Frontal cortex (tissue), 4 donors: ENCODE data around the gene STAC3. TPM values are rescaled to one million over a fixed set of nuclear protein-coding genes. Genes with fewer than 3 reads are reported as not detected.

Experiments used
- DNase-seq, 2 donors: peaks; one replicate each; pipeline ENCODE4 v3.0.0; 2012; ENCODE audit warnings: low spot score in 2 of 2
- FAIRE-seq: peaks from 2 replicates; lab custom pipeline; 2012; peaks lifted over from hg19 to GRCh38; lab: Jason Lieb, UNC
- total RNA-seq: library from RNA; depleted of rRNA; stranded (reverse); fragments of >200 nt; gene quantifications from one replicate; pipeline ENCODE4 v1.2.3, GENCODE V29; 2014
- donor health status: control.
- donor health status: control.
- donor health status: control.

Gene STAC3
- total RNA-seq, 1 donor from 2014 or later, result 1.6 TPM

DNA sequence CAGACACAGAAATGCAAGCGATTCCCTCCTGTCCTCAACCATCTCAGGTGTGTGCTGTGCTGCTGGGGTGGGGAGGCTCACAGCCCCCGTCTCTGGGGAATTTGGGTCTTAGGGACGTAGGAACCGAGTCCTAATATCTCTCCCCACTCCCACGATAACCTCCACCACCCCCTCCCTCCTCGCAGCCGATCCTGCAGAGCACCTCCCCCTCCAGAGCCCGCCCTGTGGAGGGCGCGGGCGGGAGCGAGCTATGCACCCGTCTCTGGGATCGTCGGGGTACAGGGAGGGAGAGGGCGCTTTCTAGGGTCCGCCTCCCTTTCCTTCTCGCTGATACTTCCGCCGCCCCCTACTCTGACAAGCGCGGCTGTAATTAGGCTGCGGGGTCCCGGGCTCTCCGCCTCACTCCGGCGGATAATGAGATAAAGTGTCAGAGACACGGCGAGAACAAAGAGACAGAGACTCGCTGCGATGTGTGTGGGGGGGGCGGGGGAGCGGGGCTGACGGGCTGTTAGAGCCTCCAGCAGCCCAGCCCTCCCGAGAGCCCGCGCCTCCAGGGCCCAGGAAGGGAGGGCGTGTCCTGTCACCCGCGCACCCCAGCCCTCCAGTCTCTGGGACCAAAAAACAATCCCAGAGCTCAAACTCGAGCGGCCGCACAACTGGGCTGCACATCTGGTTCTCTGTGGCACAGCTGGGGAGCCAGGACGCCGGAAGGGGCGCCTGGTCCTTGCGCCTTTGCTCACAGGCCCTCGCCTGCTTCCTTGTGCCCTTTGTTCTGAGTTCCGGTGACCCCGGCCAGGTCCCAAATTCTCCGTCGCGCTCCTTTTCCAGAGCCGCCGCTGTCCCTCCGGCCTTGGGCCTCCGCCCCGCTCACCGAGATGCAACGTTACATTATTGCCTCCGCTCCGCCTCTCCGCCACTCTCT lies 12.8 kb downstream of the STAC3 start:
- no peak for FAIRE-seq
- no peak for DNase-seq

DNA sequence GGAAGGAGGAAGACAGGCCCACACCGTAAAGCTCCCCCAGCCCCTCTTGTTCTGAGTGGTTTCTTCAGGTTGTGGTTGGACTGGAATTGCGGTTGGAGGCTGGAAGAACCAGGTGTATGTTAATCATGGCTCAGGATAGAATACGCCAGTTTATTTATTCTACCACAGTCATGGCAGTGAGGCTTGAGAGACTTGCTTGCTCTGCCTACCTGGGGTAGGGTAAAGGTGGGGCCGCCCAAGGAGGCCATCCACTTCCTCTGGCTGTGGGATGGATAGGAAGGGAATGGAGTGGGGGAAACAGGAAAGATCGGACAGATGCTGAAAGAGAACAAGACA lies 13.4 kb downstream of the STAC3 start:
- DNase-seq, result no peak

DNA sequence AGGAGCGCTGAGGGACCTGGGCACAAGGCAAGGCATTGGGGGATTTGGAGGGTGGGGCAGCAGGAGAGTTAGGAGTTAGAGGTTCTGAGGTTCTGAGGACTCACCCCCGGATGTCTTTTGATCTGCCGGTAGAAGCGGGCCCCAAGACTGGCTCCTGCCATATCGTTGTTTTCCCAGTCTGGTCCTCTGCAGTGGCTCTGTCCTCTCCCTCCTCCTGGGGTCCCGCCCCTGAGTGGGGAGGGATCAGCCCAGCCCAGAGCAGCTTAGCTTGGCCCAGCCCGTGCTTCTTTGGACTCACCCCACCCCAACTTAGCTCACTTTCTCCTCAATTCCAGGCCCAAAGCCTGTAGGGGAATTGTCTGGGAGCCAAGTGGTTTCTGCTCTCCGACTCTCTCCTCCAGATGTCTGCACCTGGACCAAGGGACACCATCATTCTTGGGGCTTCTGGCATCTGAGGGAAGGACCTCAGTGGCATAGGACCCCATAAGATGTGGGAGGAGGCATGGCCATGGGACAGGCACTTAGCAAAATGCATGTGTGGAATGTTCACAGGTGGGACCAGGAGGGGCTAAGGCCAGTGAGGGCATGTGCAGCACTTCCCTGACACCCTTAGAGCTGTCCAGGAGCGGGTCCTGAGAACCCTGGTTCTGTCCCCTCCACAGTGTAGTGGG lies 13.9 kb downstream of the STAC3 start:
- FAIRE-seq (no peak), DNase-seq (no peak)

More for the DNA sequence above, 13.4 kb downstream of the STAC3 start:
- no peak for FAIRE-seq

DNA sequence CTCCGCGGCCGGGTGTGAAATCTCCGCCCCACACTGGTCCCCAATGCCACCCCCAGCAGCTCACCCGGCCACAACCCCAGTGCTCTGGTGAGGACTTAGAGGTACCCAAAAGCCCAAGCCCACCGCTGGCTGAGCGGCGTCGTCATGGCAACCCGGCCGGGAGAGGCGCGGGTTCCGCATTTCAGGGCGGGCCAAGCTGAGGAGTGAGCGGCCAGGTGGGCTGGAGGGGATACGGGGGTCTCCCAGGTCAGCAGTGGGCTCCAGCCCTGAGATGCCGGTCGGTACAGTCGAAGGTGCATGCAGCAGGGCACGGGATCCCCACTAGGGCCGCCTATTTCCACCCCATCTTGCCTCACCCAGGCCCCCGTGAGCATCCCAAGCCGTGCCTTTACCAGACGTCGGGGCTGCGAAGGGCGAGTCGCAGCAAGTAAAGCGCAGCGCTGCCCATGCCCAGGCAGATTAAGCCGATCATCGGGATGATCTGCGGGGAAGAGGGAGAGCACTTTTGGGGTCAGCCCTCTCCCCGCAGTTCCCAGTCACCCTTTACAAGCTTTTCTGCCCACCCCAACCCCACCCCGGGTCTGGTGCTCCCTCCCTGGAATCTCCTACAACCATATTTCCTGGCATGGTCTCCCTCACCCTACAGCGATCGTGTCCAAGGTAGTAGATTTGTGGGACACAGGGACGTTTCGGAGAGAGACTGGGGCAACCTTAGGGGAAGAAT lies 14.6 kb downstream of the STAC3 start:
- DNase-seq, result no peak
- FAIRE-seq, result no peak

DNA sequence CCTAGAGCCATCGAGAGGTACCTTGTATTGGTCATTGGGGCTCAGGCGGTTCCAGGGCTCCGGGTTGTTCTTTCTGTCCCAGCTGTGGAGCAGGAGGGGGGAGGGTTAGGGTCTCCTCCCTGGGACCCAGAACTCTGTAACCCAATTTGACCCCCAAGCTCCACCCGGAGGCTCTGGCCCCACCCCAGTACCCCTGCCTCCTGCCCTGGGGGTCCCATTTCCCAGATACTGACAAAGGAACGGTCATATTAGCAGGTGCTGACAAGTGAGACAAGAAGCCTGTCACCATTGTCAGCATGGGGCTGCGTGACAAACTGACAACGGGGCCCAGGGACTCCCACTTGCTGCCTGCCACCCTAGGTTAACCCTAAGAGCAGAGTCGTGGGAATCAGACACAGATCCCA lies 15.3 kb downstream of the STAC3 start:
- FAIRE-seq, result no peak

DNA sequence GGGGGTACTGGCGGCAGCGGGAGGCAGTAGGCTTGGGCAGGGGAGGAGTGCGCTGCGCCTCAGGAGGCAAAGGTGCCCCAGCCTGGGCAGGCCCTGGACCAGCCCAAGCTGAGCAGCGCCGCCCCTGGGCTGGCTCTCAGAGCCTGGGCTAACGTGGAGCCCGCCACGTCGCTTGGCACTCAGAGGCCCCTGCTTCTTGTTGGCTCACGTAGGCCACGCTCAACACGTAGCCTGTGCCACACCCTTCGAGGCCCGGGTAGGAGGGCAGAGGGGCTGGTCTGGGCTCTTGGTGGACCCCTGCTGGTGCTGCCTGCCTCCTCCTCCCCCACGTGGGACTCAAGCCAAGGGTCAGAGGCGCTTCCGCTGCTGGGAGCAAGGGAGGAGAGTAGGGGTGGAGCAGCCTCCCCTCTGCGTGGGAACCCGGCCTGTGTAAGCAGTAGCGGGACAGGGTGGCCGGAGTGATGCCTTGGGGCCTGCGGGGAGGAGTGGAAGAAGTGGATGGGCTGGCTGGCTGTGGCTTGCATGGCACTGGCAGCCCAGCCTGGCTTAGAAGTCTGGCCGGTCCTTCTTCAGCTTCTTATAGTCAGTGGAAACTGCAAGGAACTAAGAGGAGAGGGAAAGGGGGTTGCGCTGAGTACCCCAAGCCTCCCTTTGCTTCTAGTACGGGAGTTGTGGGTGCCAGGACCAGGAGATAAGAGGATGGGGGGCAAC lies 15.8 kb downstream of the STAC3 start:
- DNase-seq, result no peak

More for the DNA sequence above, 15.3 kb downstream of the STAC3 start:
- DNase-seq, result no peak

DNA sequence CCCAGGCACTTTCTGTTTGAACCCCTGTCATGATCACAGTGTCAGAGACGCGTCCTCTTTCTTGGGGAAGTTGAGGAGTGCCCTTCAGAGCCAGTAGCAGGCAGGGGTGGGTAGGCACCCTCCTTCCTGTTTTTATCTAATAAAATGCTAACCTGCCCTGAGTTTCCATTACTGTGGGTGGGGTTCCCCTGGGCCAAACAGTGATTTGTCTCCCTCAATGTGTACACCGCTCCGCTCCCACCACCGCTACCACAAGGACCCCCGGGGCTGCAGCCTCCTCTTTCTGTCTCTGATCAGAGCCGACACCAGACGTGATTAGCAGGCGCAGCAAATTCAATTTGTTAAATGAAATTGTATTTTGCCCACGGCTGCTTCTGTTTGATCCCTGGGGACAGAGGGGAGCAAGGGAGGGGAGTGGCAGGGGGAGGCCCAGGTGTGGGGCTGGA lies 16.4 kb downstream of the STAC3 start:
- DNase-seq (no peak), FAIRE-seq (no peak)

More for the DNA sequence above, 15.8 kb downstream of the STAC3 start:
- FAIRE-seq, result no peak

DNA sequence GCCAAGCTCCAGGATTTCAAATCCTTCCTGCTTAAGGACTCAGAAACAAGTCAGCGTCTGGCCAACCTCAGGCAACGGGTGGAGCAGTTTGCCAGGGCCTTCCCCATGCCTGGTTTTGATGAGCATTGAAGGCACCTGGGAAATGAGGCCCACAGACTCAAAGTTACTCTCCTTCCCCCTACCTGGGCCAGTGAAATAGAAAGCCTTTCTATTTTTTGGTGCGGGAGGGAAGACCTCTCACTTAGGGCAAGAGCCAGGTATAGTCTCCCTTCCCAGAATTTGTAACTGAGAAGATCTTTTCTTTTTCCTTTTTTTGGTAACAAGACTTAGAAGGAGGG lies 16.8 kb downstream of the STAC3 start:
- FAIRE-seq (no peak), DNase-seq (no peak)

DNA sequence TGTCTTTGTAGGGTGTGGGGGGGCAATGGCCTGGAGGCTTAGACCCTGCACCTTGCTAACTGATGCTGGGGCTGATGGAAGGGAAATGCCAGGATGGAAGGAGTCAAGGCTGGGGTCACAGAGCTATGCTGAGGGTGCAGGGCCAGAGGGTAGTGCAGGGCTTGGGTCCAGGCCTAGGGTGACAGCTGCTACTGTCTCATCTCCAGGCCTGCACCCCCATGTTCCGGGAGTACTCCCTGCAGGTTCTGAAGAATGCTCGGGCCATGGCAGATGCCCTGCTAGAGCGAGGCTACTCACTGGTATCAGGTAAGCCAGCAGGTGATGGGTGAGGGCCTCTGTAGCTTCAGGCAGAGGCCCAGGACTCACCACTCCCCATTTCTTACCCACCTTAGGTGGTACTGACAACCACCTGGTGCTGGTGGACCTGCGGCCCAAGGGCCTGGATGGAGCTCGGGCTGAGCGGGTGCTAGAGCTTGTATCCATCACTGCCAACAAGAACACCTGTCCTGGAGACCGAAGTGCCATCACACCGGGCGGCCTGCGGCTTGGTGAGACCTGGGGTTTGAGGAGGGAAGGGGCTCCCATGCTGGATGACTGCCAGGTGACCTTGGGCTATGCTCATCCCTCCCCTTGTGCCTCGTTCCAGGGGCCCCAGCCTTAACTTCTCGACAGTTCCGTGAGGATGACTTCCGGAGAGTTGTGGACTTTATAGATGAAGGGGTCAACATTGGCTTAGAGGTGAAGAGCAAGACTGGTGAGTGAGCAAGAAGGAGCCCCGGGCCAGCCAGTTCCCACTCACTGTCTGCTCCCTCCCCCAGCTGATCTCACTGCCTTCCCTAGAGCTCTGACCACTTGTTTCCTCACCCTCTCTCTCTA lies 17.4 kb downstream of the STAC3 start:
- FAIRE-seq, result no peak

DNA sequence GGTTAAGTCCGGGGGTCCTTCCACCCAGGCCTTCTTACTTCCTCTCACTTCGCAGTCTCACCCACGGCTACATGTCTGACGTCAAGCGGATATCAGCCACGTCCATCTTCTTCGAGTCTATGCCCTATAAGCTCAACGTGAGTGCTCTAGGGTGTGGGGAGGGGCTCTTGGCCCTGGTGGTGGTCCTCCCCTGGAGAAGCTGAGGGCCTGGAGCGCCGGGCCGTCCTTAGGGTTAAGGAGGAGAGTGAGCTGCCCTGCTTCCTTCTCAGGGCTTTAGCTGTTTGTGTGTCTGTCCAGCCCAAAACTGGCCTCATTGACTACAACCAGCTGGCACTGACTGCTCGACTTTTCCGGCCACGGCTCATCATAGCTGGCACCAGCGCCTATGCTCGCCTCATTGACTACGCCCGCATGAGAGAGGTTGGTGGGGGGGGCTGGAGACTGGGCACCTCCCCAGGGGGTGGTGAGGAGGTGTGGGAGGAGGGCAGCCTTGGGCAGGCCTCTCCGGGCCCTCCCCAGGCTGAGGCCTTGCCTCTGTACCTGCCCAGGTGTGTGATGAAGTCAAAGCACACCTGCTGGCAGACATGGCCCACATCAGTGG lies 18.7 kb downstream of the STAC3 start:
- no peak for FAIRE-seq
- no peak for DNase-seq

More for the DNA sequence above, 17.4 kb downstream of the STAC3 start:
- no peak for DNase-seq

DNA sequence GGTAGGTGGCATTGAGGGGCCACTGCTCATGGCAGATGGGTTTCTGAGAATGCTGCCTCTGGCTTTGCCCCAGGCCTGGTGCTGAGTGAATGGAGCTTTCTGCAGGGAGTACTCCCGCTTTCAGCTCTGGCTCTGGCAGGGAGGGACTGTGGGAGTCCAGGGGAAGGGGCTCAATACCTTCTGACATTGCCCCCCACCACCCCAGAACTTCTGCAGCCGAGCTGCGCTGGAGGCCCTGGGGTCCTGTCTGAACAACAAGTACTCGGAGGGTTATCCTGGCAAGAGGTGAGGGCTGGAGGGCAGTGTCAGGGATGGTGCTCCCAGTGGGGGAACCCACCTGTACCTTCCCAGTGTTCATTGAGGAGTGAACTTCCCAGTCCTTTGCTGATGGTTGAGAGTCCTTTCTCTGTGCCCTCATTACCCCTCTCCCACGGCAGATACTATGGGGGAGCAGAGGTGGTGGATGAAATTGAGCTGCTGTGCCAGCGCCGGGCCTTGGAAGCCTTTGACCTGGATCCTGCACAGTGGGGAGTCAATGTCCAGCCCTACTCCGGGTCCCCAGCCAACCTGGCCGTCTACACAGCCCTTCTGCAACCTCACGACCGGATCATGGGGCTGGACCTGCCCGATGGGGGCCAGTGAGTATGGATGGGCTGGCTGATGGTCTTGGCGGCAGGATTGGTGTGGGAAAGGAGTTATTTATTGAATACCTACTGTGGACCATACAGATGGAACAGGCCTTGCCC lies 19.5 kb downstream of the STAC3 start:
- FAIRE-seq, result no peak
- no peak for DNase-seq

DNA sequence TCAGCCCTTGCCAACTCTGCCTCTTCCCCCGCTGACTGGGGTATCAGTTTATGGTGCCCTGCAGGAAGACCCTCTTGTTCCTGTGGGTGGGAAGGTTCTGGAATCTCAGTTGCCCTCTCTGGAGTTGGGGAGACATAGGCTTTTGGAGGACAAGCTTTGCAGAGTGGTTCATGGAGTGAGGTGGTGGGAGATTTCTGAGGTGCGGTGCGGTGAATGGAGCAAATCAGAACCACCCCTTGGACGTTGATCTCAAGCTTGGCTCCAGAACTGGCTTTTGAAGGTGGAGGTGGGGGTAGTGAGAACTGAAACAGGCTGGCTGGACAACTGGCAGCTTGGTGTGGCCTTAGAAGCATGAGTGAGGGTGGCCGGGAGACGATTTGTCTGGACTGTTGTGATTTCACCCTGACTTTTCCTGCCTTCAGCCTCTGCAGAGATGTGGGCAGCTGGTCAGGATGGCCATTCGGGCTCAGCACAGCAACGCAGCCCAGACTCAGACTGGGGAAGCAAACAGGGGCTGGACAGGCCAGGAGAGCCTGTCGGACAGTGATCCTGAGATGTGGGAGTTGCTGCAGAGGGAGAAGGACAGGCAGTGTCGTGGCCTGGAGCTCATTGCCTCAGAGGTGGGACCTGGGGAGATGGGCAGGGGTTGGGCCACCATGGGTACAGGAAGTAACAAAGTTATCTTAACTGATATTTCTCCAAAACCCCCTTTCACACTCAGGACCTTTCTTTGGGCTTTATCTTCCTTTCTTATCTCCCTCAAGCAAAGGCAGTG lies 20.4 kb downstream of the STAC3 start:
- FAIRE-seq, result no peak
- no peak for DNase-seq

DNA sequence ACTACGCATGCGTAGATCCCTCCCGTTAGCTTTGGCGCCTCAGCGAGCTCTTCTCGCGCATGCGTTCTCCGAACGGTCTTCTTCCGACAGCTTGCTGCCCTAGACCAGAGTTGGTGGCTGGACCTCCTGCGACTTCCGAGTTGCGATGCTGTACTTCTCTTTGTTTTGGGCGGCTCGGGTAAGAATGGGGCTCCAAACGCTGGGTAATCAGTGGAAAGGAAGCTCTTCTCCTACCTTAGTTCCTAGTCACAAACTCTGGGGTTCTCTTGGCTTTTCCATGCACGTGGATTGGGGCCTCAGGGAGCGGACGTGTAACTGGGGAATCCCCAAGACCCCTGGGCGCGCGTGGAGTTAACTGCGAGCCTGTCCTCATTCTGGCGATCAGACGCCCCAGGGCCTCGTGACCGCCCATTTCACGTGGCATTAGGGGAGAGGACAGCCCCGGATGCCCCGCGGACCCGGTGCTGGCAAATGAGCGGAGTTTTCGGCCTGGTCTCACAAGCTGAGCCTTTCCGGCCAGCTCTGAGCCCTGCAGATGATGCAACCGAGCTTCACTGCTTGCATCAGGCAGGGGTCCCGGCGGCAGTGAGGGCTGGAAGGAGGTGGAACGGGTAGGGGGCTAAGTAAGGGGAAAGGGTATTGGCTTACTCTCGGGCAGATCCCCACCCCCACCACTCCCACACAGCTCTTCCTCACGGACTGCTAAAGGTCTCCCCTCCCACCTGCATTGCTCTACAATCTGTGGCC lies 21.2 kb downstream of the STAC3 start, which contains the start of gene SHMT2:
SHMT2 (plus strand) TSS at position 78 of the 747 bp plus-strand sequence; CDS start at position 146, 68 bp downstream.
- DNase-seq (peak; percentile 92 to 96), FAIRE-seq (no peak)

DNA sequence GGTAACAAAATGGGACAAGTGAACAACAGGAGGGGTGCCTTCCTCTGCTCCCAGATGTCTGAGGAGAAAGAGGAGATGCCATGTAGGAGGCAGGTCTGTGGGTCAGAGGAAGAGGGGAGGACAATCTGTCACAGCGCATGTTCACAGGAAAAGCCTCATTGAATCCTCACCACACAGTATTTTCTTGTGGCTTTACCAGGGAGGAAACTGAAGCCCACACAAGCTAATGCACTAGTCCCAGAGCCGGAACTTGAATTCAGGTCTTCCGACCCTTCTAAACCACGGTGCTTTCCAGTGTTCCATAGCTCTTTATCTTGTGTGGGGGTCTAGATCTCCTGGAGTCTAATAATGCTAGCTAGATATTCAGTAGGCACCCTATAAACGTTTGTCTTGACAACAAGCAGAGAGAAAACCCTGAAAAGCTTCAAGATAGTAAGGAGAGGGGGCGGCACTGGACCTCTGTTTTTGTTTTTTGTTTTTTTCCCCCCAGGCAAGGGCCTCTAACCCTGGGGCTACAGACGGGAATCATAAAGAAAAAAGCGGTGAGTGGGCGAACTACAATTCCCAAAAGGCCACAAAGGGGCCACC lies 21.8 kb downstream of the STAC3 start:
- FAIRE-seq, result no peak
- no peak for DNase-seq

DNA sequence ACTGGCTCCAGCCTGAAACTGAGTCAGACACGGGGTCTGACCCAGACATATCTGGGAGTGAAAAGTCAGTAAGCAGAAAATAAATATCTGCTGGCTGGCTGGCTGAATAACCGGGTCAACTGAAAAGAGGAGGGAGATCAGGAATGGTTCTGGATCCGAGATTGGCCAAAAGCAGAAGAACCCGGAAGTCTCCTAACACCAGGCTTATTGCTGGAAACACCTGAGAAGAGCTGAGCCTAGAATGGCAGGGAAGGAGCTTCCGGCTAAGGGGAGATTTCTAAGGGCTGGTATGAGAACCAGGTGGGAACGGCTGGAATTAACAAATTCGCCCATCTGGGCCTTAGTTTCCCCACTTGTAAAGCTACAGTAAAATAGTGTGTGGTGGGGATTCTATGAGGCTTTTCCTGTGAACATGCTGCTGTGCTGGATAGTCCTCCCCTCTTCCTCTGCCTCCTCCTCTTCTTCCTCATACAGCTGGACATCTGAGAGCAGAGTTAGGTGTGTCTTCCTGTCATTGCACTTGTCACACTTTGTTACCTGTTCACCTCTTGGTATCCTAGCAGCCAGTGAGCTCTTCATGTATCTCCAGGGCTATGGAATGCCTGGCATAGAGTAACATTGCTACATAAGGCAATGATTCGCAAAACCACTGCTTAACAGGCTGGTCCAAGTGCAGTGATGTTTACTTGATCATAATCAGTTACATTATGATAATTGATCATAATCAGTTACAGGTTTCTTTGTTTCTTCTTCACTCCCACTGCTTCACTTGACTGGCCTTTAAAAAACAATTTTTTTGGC lies 23.5 kb downstream of the STAC3 start:
- FAIRE-seq (no peak), DNase-seq (no peak)
